ENCODE data around the gene DKKL1. TPM values are rescaled to one million over a fixed set of nuclear protein-coding genes. Genes with fewer than 3 reads are reported as not detected.

The DKKL1 gene
- total RNA-seq: 1 to 10 TPM in 1 of 4 donors, not detected in 3; 2.2 TPM

- DNase-seq: peak; percentile 99
- H3K27ac ChIP-seq: peak within 1 kb of the TSS; percentile 87 to 97 (median 91)
- intact Hi-C loops (cut with DNase I; ENCODE audit: low total_unique reads): no loop called here
- H3K4me1 ChIP-seq: peaks cover 4 to 32% (median 22%) of the 10 kb centered on the region in 4 donors
- no peaks in the 10 kb centered on the region for H3K36me3 ChIP-seq
- in situ Hi-C loops (cut with MboI; ENCODE audit: low pct_ligation_motif_present in 1 of 4, low pct_unique_long_range_greater_than_20kb in 1 of 4, low sequenced_read_pairs in 3 of 4): no loop called here
- H3K9me3 ChIP-seq: peaks cover under 1 to 2% of the 10 kb centered on the region in 2 donors
- 0 to 3% methylated on average over 6 to 44 of the region's 46 CpGs for WGBS, 2 donors (ENCODE audit: low coverage in 1 of 2)
- TF ChIP-seq POLR2AphosphoS5 (IDR thresholded peaks at IDR 0.05) (peak; percentile 68 to 80 (median 69)), CTCF (IDR thresholded peaks at IDR 0.05) (peak in 2 of 5 experiments; percentile 18 to 27), POLR2A (IDR thresholded peaks at IDR 0.05) (no peak), EP300 (IDR thresholded peaks at IDR 0.05; ENCODE audit: low read depth) (no peak)
- H3K4me3 ChIP-seq: peak within 1 kb of the TSS in 3 of 4 donors; percentile 48 to 78 (median 61)
- no peaks in the 10 kb centered on the region for H3K27me3 ChIP-seq
These were observed at the start of gene DKKL1 for GRCh38 chr19:49363268-49364082. Gene DKKL1, plus strand, starts transcription at chr19:49363877. Its CDS starts 122 bp downstream, at chr19:49363999.

GRCh38 chr19:49315111-49315510 is 48.6 kb upstream of the DKKL1 start:
- Histone ChIP-seq H3K9me3 (peaks cover 7 to 9% of the 10 kb centered on the region in 2 donors), H3K4me1 (no peaks in the 10 kb centered on the region), H3K4me3 (no peak overlapping the region), H3K27ac (no peak overlapping the region), H3K27me3 (no peaks in the 10 kb centered on the region), H3K36me3 (no peaks in the 10 kb centered on the region)
- no peak for TF ChIP-seq POLR2AphosphoS5 (IDR thresholded peaks at IDR 0.05)
- TF ChIP-seq CTCF (IDR thresholded peaks at IDR 0.05): no peak
- no peak for TF ChIP-seq EP300 (IDR thresholded peaks at IDR 0.05; ENCODE audit: low read depth)
- no peak for TF ChIP-seq POLR2A (IDR thresholded peaks at IDR 0.05)
- DNase-seq: no peak
- intact Hi-C loops (cut with DNase I; ENCODE audit: low total_unique reads): no loop called here
- WGBS, 2 donors (ENCODE audit: low coverage in 1 of 2): 71 to 80% methylated on average over 1 of the region's 1 CpG
- in situ Hi-C loops (cut with MboI; ENCODE audit: low pct_ligation_motif_present in 1 of 4, low pct_unique_long_range_greater_than_20kb in 1 of 4, low sequenced_read_pairs in 3 of 4): no loop called here

GRCh38 chr19:49316284-49316683 is 47.4 kb upstream of the DKKL1 start:
- no peak overlapping the region for H3K4me3 ChIP-seq

GRCh38 chr19:49318296-49318695 is 45.4 kb upstream of the DKKL1 start:
- H3K4me3 ChIP-seq: no peak overlapping the region
- H3K36me3 ChIP-seq: no peaks in the 10 kb centered on the region
- no peak for TF ChIP-seq EP300 (IDR thresholded peaks at IDR 0.05; ENCODE audit: low read depth)
- no peak for TF ChIP-seq POLR2A (IDR thresholded peaks at IDR 0.05)
- no peak for TF ChIP-seq CTCF (IDR thresholded peaks at IDR 0.05)
- TF ChIP-seq POLR2AphosphoS5 (IDR thresholded peaks at IDR 0.05): no peak
- in situ Hi-C loops (cut with MboI; ENCODE audit: low pct_ligation_motif_present in 1 of 4, low pct_unique_long_range_greater_than_20kb in 1 of 4, low sequenced_read_pairs in 3 of 4): no loop called here
- H3K27me3 ChIP-seq: no peaks in the 10 kb centered on the region
- no peaks in the 10 kb centered on the region for H3K4me1 ChIP-seq
- intact Hi-C loops (cut with DNase I; ENCODE audit: low total_unique reads): no loop called here
- DNase-seq: no peak
- peaks cover 7 to 9% of the 10 kb centered on the region in 2 donors for H3K9me3 ChIP-seq
- no peak overlapping the region for H3K27ac ChIP-seq

More at GRCh38 chr19:49316284-49316683, 47.4 kb upstream of the DKKL1 start:
- in situ Hi-C loops (cut with MboI; ENCODE audit: low pct_ligation_motif_present in 1 of 4, low pct_unique_long_range_greater_than_20kb in 1 of 4, low sequenced_read_pairs in 3 of 4): no loop called here
- Histone ChIP-seq H3K4me1 (no peaks in the 10 kb centered on the region), H3K9me3 (peaks cover 7 to 9% of the 10 kb centered on the region in 2 donors), H3K36me3 (no peaks in the 10 kb centered on the region), H3K27me3 (no peaks in the 10 kb centered on the region), H3K27ac (no peak overlapping the region)
- DNase-seq: no peak
- TF ChIP-seq POLR2AphosphoS5 (IDR thresholded peaks at IDR 0.05): no peak
- TF ChIP-seq CTCF (IDR thresholded peaks at IDR 0.05): no peak
- no peak for TF ChIP-seq EP300 (IDR thresholded peaks at IDR 0.05; ENCODE audit: low read depth)
- no peak for TF ChIP-seq POLR2A (IDR thresholded peaks at IDR 0.05)
- intact Hi-C loops (cut with DNase I; ENCODE audit: low total_unique reads): no loop called here

All from transverse colon (tissue), 4 donors.